Activated CD4-positive, alpha-beta T cell treated with anti-CD3 and anti-CD28 coated beads, Interleukin-2, amount 10 ng/mL, durations not matched to agents 7 days and 5 days (primary cell): Measurements from ENCODE around the gene MCTP2. TPM values are rescaled to one million over a fixed set of nuclear protein-coding genes. Genes with fewer than 3 reads are reported as not detected.
"Not testable (repeated sequence)": the region's sequence is repeated elsewhere in the genome, so short reads cannot be mapped to it uniquely, and the experiment has no call there.

ENCODE experiments used
- CTCF ChIA-PET: fragments of 350-600 bp; sonication (Branson Sonifier 250); formaldehyde crosslinking; loops from one replicate; lab custom pipeline; 2021; ENCODE audit warnings: antibody characterized with exemption; lab: Charles Lee
- POLR2A ChIA-PET: fragments of 350-600 bp; sonication (Branson Sonifier 250); formaldehyde crosslinking; loops from one replicate; lab custom pipeline; 2021; ENCODE audit warnings: antibody characterized with exemption; lab: Charles Lee
- DNase-seq: peaks from one replicate; pipeline ENCODE4 v3.0.0-alpha.2; 2020
- H3K27ac Mint-ChIP-seq: one replicate; pipeline ENCODE4 v1.8.0; 2021; ENCODE audit warnings: mild to moderate bottlenecking, moderate library complexity, mixed read lengths
- H3K27me3 Mint-ChIP-seq: one replicate; pipeline ENCODE4 v1.8.0; 2021; ENCODE audit warnings: mixed read lengths
- H3K36me3 Mint-ChIP-seq: one replicate; pipeline ENCODE4 v1.8.0; 2021; ENCODE audit warnings: low read depth, mixed read lengths
- H3K4me1 Mint-ChIP-seq: one replicate; pipeline ENCODE4 v1.8.0; 2021; ENCODE audit warnings: mixed read lengths
- H3K4me3 Mint-ChIP-seq: one replicate; pipeline ENCODE4 v1.8.0; 2021; ENCODE audit warnings: mild to moderate bottlenecking, moderate library complexity, mixed read lengths
- H3K9me3 Mint-ChIP-seq: one replicate; pipeline ENCODE4 v1.8.0; 2021; ENCODE audit warnings: mixed read lengths
- total RNA-seq, 2 experiments: library from RNA; stranded (reverse); gene quantifications; one replicate each; pipeline ENCODE4 v1.2.3, GENCODE V29; 2021

The MCTP2 gene
- total RNA-seq, 2 experiments from 2014 or later = 17.0 to 17.2 TPM

GRCh38 chr15:94255540-94255939 lies 24.2 kb downstream of the MCTP2 start:
- ChIA-PET CTCF (interaction anchor here (0.7 to 3.2 kb wide), 3 partner anchors 9 to 30 kb away, joined by 3 to 8 read pairs (median 6); partner anchors contain the start of gene MCTP2), POLR2A (no interaction called here)
- no peak overlapping the region for H3K4me3 Mint-ChIP-seq
- H3K36me3 Mint-ChIP-seq = peaks cover 23% of the 10 kb centered on the region
- no peak overlapping the region for H3K27ac Mint-ChIP-seq
- peaks cover 14% of the 10 kb centered on the region for H3K9me3 Mint-ChIP-seq
- no peak for DNase-seq
- H3K4me1 Mint-ChIP-seq = peaks cover 39% of the 10 kb centered on the region
- no peaks in the 10 kb centered on the region for H3K27me3 Mint-ChIP-seq

DNA sequence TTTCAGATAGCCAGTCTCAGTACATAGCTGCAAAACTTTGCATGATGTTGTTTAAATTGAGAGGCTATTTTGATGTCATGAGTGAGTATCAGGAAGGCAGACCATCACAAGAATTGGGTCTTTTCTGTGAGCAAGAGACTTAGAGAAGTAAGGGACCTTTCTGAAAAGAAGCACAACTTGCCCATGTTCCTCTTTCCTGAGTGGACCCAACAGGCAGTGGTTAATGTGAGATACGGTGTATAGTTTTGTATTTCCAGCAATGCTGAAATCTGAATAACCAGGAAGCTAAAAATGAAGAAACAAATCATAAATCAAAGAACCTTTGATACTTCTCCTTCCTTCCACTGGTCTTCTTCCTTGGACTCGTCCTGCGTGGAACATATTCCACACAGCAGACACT lies 25.1 kb downstream of the MCTP2 start:
- peaks cover 10% of the 10 kb centered on the region for H3K9me3 Mint-ChIP-seq
- CTCF ChIA-PET = interaction anchor here (1.5 to 3.2 kb wide), 2 partner anchors 10 to 26 kb away, joined by 6 to 8 read pairs; partner anchors contain the start of gene MCTP2
- DNase-seq = no peak
- POLR2A ChIA-PET = no interaction called here
- H3K27ac Mint-ChIP-seq = no peak overlapping the region
- H3K4me3 Mint-ChIP-seq = no peak overlapping the region
- H3K36me3 Mint-ChIP-seq = peaks cover 23% of the 10 kb centered on the region
- peaks cover 39% of the 10 kb centered on the region for H3K4me1 Mint-ChIP-seq
- no peaks in the 10 kb centered on the region for H3K27me3 Mint-ChIP-seq

DNA sequence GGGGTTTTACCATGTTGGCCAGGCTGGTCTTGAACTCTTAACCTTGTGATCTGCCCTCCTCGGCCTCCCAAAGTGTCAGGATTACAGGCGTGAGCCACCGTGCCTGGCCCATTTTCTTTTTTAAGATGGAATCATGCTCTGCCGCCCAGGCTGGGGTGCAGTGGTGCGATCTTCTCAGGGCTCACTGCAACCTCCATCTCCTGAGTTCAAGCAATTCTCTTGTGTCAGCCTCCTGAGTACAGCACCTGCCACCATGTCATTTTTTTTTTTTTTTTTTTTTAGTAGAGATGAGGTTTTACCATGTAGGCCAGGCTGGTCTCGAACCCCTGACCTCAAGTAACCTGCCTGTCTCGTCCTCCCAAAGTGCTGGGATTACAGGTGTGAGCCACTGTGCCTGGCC lies 26.4 kb downstream of the MCTP2 start:
- CTCF ChIA-PET, H3K27me3 Mint-ChIP-seq, POLR2A ChIA-PET, H3K27ac Mint-ChIP-seq, DNase-seq, H3K4me3 Mint-ChIP-seq, H3K9me3 Mint-ChIP-seq: not testable (repeated sequence)
- H3K4me1 Mint-ChIP-seq = peaks cover 31% of the 10 kb centered on the region
- peaks cover 14% of the 10 kb centered on the region for H3K36me3 Mint-ChIP-seq

GRCh38 chr15:94258246-94258645 lies 26.9 kb downstream of the MCTP2 start:
- H3K36me3 Mint-ChIP-seq = peaks cover 10% of the 10 kb centered on the region
- H3K9me3 Mint-ChIP-seq = peaks cover 1% of the 10 kb centered on the region
- peaks cover 27% of the 10 kb centered on the region for H3K4me1 Mint-ChIP-seq
- H3K4me3 Mint-ChIP-seq = no peak overlapping the region
- ChIA-PET POLR2A (no interaction called here), CTCF (no interaction called here)
- DNase-seq = no peak
- no peaks in the 10 kb centered on the region for H3K27me3 Mint-ChIP-seq
- H3K27ac Mint-ChIP-seq = no peak overlapping the region

- Mint-ChIP-seq H3K9me3 (no peaks in the 10 kb centered on the region), H3K4me3 (no peak overlapping the region), H3K36me3 (peaks cover 8% of the 10 kb centered on the region), H3K27me3 (no peaks in the 10 kb centered on the region), H3K4me1 (peaks cover 20% of the 10 kb centered on the region), H3K27ac (no peak overlapping the region)
- ChIA-PET POLR2A (no interaction called here), CTCF (interaction anchor here (1.4 kb wide), 1 partner anchor 28 kb away, joined by 6 read pairs; the partner anchor contains the start of gene MCTP2)
- no peak for DNase-seq
Observed at GRCh38 chr15:94259121-94259751, 27.9 kb downstream of the MCTP2 start.

DNA sequence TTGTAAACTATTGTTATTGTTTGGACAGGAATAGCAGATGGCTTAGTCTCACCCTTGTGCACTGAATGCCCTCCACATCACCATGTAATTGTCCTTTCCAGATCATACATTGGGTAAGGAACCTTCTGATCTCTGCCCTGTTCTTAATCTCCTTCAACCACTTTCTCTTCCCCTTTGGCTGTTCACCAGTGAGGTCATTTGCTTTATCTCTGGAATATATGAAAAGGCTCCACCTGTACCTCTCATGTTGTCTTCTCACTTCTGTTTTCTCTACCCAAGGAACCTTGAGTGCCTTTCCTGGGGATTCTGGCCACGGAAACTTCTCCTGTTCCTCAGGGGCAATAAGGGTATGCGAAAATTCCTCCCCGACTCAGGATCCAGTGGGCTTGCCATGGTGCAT lies 28.5 kb downstream of the MCTP2 start:
- CTCF ChIA-PET = interaction anchor here (1.4 kb wide), 1 partner anchor 28 kb away, joined by 6 read pairs; the partner anchor contains the start of gene MCTP2
- no peaks in the 10 kb centered on the region for H3K9me3 Mint-ChIP-seq
- H3K27me3 Mint-ChIP-seq = no peaks in the 10 kb centered on the region
- H3K27ac Mint-ChIP-seq = no peak overlapping the region
- DNase-seq = no peak
- H3K4me1 Mint-ChIP-seq = peaks cover 18% of the 10 kb centered on the region
- H3K4me3 Mint-ChIP-seq = no peak overlapping the region
- POLR2A ChIA-PET = no interaction called here
- H3K36me3 Mint-ChIP-seq = peaks cover 10% of the 10 kb centered on the region

- CTCF ChIA-PET = interaction anchor here (0.6 to 0.7 kb wide), 2 partner anchors 10 to 184 kb away, joined by 3 read pairs; no protein-coding TSS in a partner anchor
- no peak overlapping the region for H3K4me3 Mint-ChIP-seq
Observed at GRCh38 chr15:94262201-94262600, 30.8 kb downstream of the MCTP2 start.

GRCh38 chr15:94263341-94264273 lies 32.2 kb downstream of the MCTP2 start:
- H3K27ac Mint-ChIP-seq = no peak overlapping the region
- POLR2A ChIA-PET = no interaction called here
- H3K9me3 Mint-ChIP-seq = peaks cover 2% of the 10 kb centered on the region
- H3K4me3 Mint-ChIP-seq = no peak overlapping the region
- CTCF ChIA-PET = interaction anchor here (1.1 kb wide), 1 partner anchor 32 kb away, joined by 3 read pairs; the partner anchor contains the start of gene MCTP2
- no peak for DNase-seq
- no peaks in the 10 kb centered on the region for H3K27me3 Mint-ChIP-seq
- H3K4me1 Mint-ChIP-seq = peaks cover 27% of the 10 kb centered on the region
- H3K36me3 Mint-ChIP-seq = peaks cover 15% of the 10 kb centered on the region

More at GRCh38 chr15:94262201-94262600, 30.8 kb downstream of the MCTP2 start:
- H3K27me3 Mint-ChIP-seq = no peaks in the 10 kb centered on the region
- no peak overlapping the region for H3K27ac Mint-ChIP-seq
- no peaks in the 10 kb centered on the region for H3K9me3 Mint-ChIP-seq
- POLR2A ChIA-PET = no interaction called here
- peaks cover 28% of the 10 kb centered on the region for H3K4me1 Mint-ChIP-seq
- DNase-seq = no peak
- H3K36me3 Mint-ChIP-seq = peaks cover 10% of the 10 kb centered on the region

GRCh38 chr15:94265009-94265408 lies 33.6 kb downstream of the MCTP2 start:
- no peak for DNase-seq
- H3K27me3 Mint-ChIP-seq = no peaks in the 10 kb centered on the region
- H3K9me3 Mint-ChIP-seq = peaks cover 2% of the 10 kb centered on the region
- H3K4me1 Mint-ChIP-seq = peaks cover 22% of the 10 kb centered on the region
- ChIA-PET CTCF (no interaction called here), POLR2A (no interaction called here)
- H3K4me3 Mint-ChIP-seq = no peak overlapping the region
- no peak overlapping the region for H3K27ac Mint-ChIP-seq
- peaks cover 13% of the 10 kb centered on the region for H3K36me3 Mint-ChIP-seq

DNA sequence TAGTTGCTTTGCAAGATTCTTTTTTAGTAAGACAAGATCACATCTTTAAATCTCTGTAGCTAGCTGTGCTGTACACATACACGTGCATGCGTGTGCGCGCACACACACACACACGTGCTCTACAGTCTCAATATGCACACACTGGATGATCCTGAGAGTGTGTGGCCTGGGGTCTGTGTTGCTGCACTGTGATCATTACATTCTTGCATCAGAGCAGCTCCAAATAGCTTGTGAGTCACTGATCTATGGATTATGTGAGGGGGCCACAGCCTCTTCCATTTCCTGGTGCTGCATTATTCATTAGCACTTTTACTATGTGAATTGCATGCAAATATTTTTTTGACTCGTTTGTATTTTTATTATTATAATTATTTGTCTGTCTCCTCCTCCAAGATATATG lies 34.6 kb downstream of the MCTP2 start:
- ChIA-PET CTCF (no interaction called here), POLR2A (no interaction called here)
- Mint-ChIP-seq H3K27ac (no peak overlapping the region), H3K9me3 (peaks cover 2% of the 10 kb centered on the region), H3K36me3 (peaks cover 10% of the 10 kb centered on the region), H3K27me3 (no peaks in the 10 kb centered on the region), H3K4me3 (no peak overlapping the region), H3K4me1 (peaks cover 22% of the 10 kb centered on the region)
- DNase-seq = no peak

DNA sequence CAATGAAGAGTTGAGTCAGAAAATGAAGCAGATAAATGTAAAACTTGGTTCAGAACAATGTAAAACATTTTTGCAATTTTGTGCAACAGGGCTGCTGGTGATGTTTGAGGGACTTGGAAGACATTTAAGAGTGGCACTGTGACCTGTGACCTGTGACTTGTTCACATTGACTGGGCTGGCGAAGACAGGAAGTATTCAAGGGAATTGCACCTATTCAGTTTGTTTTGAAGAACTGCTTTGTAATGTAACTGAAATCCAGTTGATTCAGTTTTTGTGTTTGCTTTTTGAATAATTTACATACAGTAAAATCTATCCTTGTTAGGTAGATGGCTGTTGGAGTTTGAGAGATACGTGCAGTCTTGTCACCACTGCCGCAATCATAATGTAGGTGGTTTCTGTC lies 35.4 kb downstream of the MCTP2 start:
- peaks cover 2% of the 10 kb centered on the region for H3K9me3 Mint-ChIP-seq

GRCh38 chr15:94269954-94270353 lies 38.6 kb downstream of the MCTP2 start:
- CTCF ChIA-PET = interaction anchor here (1.0 kb wide), 1 partner anchor 18 kb away, joined by 3 read pairs; no protein-coding TSS in a partner anchor
- no peak overlapping the region for H3K27ac Mint-ChIP-seq
- H3K4me3 Mint-ChIP-seq = no peak overlapping the region
- H3K27me3 Mint-ChIP-seq = no peaks in the 10 kb centered on the region
- peaks cover 8% of the 10 kb centered on the region for H3K9me3 Mint-ChIP-seq
- POLR2A ChIA-PET = no interaction called here
- DNase-seq = no peak
- H3K4me1 Mint-ChIP-seq = peaks cover 29% of the 10 kb centered on the region
- H3K36me3 Mint-ChIP-seq = peaks cover 22% of the 10 kb centered on the region

More for the DNA sequence above, 35.4 kb downstream of the MCTP2 start:
- no peak for DNase-seq
- Mint-ChIP-seq H3K4me1 (peaks cover 22% of the 10 kb centered on the region), H3K27me3 (no peaks in the 10 kb centered on the region), H3K36me3 (peaks cover 9% of the 10 kb centered on the region), H3K27ac (no peak overlapping the region), H3K4me3 (no peak overlapping the region)
- CTCF ChIA-PET = no interaction called here
- POLR2A ChIA-PET = no interaction called here

GRCh38 chr15:94270570-94270969 lies 39.2 kb downstream of the MCTP2 start:
- Mint-ChIP-seq H3K4me3 (no peak overlapping the region), H3K4me1 (peaks cover 31% of the 10 kb centered on the region), H3K27ac (no peak overlapping the region), H3K9me3 (peaks cover 8% of the 10 kb centered on the region), H3K27me3 (no peaks in the 10 kb centered on the region), H3K36me3 (peaks cover 24% of the 10 kb centered on the region)
- POLR2A ChIA-PET = no interaction called here
- no peak for DNase-seq
- CTCF ChIA-PET = interaction anchor here (1.0 kb wide), 1 partner anchor 17 kb away, joined by 3 read pairs; no protein-coding TSS in a partner anchor
